Measurements from ENCODE around the gene TM7SF2. TPM values are rescaled to one million over a fixed set of nuclear protein-coding genes. Genes with fewer than 3 reads are reported as not detected.

Gene TM7SF2
- 4.9 to 8.6 TPM (median 5.3 TPM) in 5 replicates for total RNA-seq (2022; extraction: Qiagen RNA extraction)

GRCh38 chr11:65111744-65112545 lies at the start of gene TM7SF2:
TSS of gene TM7SF2 (plus strand) at chr11:65111872. CDS start at chr11:65112016, 144 bp downstream.

GRCh38 chr11:65083834-65084597 lies 27.7 kb upstream of the TM7SF2 start, which contains the start of the genes CDCA5 and ZFPL1:
TSS of gene CDCA5 (minus strand) at chr11:65084040. CDS start at chr11:65083978, 62 bp downstream.
TSS of gene ZFPL1 (plus strand) at chr11:65084222. CDS start at chr11:65084699, 477 bp downstream.

GRCh38 chr11:65095974-65096806 lies 15.5 kb upstream of the TM7SF2 start, which contains the start of gene VPS51:
TSS of gene VPS51 (plus strand) at chr11:65096214. CDS start at chr11:65096251, 37 bp downstream.

GRCh38 chr11:65117206-65118096 lies 5.8 kb downstream of the TM7SF2 start, which contains the start of gene ZNHIT2:
TSS of gene ZNHIT2 (minus strand) at chr11:65117701. CDS start at chr11:65117653, 48 bp downstream.

GRCh38 chr11:65121865-65122696 lies 10.4 kb downstream of the TM7SF2 start, which contains the start of the genes FAU and MRPL49:
TSS of gene FAU (minus strand) at chr11:65122134. CDS start at chr11:65121813, 321 bp downstream.
TSS of gene MRPL49 (plus strand) at chr11:65122321. CDS start at chr11:65122347, 26 bp downstream.

GRCh38 chr11:65134240-65134951 lies 22.7 kb downstream of the TM7SF2 start, which contains the start of gene SYVN1:
TSS of gene SYVN1 (minus strand) at chr11:65134519. CDS start at chr11:65133601, 918 bp downstream.

Other genes with a start within 250 kb of the TM7SF2 start
- 94.9 to 123 TPM (median 115 TPM) in 5 replicates for gene EHD1, start 233.3 kb upstream of the TM7SF2 start, total RNA-seq (2022; extraction: Qiagen RNA extraction)
- 11.8 to 22.6 TPM (median 21.0 TPM) in 5 replicates for gene ATG2A, start 194.7 kb upstream of the TM7SF2 start, total RNA-seq (2022; extraction: Qiagen RNA extraction)
- 3.2 to 5.4 TPM (median 4.7 TPM) in 5 replicates for gene PPP2R5B, start 187.2 kb upstream of the TM7SF2 start, total RNA-seq (2022; extraction: Qiagen RNA extraction)
- gene GPHA2, start 176.0 kb upstream of the TM7SF2 start, total RNA-seq (2022; extraction: Qiagen RNA extraction) = not detected in 5 replicates
- not detected in 5 replicates for gene MAJIN, start 139.8 kb upstream of the TM7SF2 start, total RNA-seq (2022; extraction: Qiagen RNA extraction)
- 0.71 to 1.1 TPM (median 0.85 TPM) in 5 replicates for gene BATF2, start 114.9 kb upstream of the TM7SF2 start, total RNA-seq (2022; extraction: Qiagen RNA extraction)
- gene ARL2, start 97.7 kb upstream of the TM7SF2 start, total RNA-seq (2022; extraction: Qiagen RNA extraction) = 175 to 188 TPM (median 183 TPM) in 5 replicates
- gene SNX15, start 84.4 kb upstream of the TM7SF2 start, total RNA-seq (2022; extraction: Qiagen RNA extraction) = 19.9 to 24.2 TPM (median 23.1 TPM) in 5 replicates
- gene SAC3D1, start 70.7 kb upstream of the TM7SF2 start, total RNA-seq (2022; extraction: Qiagen RNA extraction) = 34.7 to 55.9 TPM (median 53.9 TPM) in 5 replicates
- not detected in 5 replicates for gene NAALADL1, start 53.3 kb upstream of the TM7SF2 start, total RNA-seq (2022; extraction: Qiagen RNA extraction)
- 57.4 to 76.9 TPM (median 71.1 TPM) in 5 replicates for gene CDCA5, start 27.8 kb upstream of the TM7SF2 start, total RNA-seq (2022; extraction: Qiagen RNA extraction)
- 31.8 to 34.2 TPM (median 32.7 TPM) in 5 replicates for gene ZFPL1, start 27.6 kb upstream of the TM7SF2 start, total RNA-seq (2022; extraction: Qiagen RNA extraction)
- 50.7 to 52.5 TPM (median 51.8 TPM) in 5 replicates for gene VPS51, start 15.7 kb upstream of the TM7SF2 start, total RNA-seq (2022; extraction: Qiagen RNA extraction)
- 13.6 to 22.7 TPM (median 21.9 TPM) in 5 replicates for gene ZNHIT2, start 5.8 kb downstream of the TM7SF2 start, total RNA-seq (2022; extraction: Qiagen RNA extraction)
- 820 to 1,063 TPM (median 1,025 TPM) in 5 replicates for gene FAU, start 10.3 kb downstream of the TM7SF2 start, total RNA-seq (2022; extraction: Qiagen RNA extraction)
- gene MRPL49, start 10.4 kb downstream of the TM7SF2 start, total RNA-seq (2022; extraction: Qiagen RNA extraction) = 68.5 to 73.4 TPM (median 70.9 TPM) in 5 replicates
- gene SYVN1, start 22.6 kb downstream of the TM7SF2 start, total RNA-seq (2022; extraction: Qiagen RNA extraction) = 27.8 to 40.9 TPM (median 37.6 TPM) in 5 replicates
- not detected in 5 replicates for gene SPDYC, start 58.4 kb downstream of the TM7SF2 start, total RNA-seq (2022; extraction: Qiagen RNA extraction)
- gene CAPN1, start 70.1 kb downstream of the TM7SF2 start, total RNA-seq (2022; extraction: Qiagen RNA extraction) = 90.3 to 122 TPM (median 113 TPM) in 5 replicates
- 10.9 to 15.8 TPM (median 13.9 TPM) in 5 replicates for gene POLA2, start 150.1 kb downstream of the TM7SF2 start, total RNA-seq (2022; extraction: Qiagen RNA extraction)
- 14.6 to 19.3 TPM (median 17.1 TPM) in 5 replicates for gene CDC42EP2, start 203.0 kb downstream of the TM7SF2 start, total RNA-seq (2022; extraction: Qiagen RNA extraction)
- 38.9 to 43.3 TPM (median 39.7 TPM) in 5 replicates for gene DPF2, start 222.0 kb downstream of the TM7SF2 start, total RNA-seq (2022; extraction: Qiagen RNA extraction)
- 0.42 to 0.92 TPM (median 0.82 TPM) in 5 replicates for gene TIGD3, start 242.9 kb downstream of the TM7SF2 start, total RNA-seq (2022; extraction: Qiagen RNA extraction)